BJ (cell line): ENCODE results near the gene GCLM. TPM values are rescaled to one million over a fixed set of nuclear protein-coding genes. Genes with fewer than 3 reads are reported as not detected.

ENCODE experiments used
- CTCF ChIA-PET: fragments of 350-600 bp; formaldehyde crosslinking; extraction: SDS; loops from one replicate; lab custom pipeline; 2021; ENCODE audit warnings: antibody characterized with exemption, inconsistent platforms; lab: Yijun Ruan, JAX
- POLR2A ChIA-PET: fragments of 300-600 bp; sonication (Branson Sonifier 250); formaldehyde crosslinking; extraction: SDS; loops from one replicate; lab custom pipeline; 2021; ENCODE audit warnings: antibody characterized with exemption; lab: Charles Lee
- DNase-seq: peaks from one replicate; pipeline ENCODE4 v3.0.0-alpha.2; 2011; ENCODE audit warnings: low read depth
- H3K27me3 ChIP-seq: 2 replicates; pipeline ENCODE4 v1.6.0; 2011; ENCODE audit warnings: low read length; ENCODE audit not compliant: control insufficient read depth, insufficient read depth
- H3K36me3 ChIP-seq: 2 replicates; pipeline ENCODE4 v1.5.1; 2011; ENCODE audit warnings: low read length; ENCODE audit not compliant: control insufficient read depth, insufficient read depth
- H3K4me3 ChIP-seq: 2 replicates; pipeline ENCODE4 v1.5.1; 2011; ENCODE audit warnings: low read depth, mild to moderate bottlenecking, control low read depth, low read length
- CTCF ChIP-seq: IDR thresholded peaks from 2 replicates; pipeline ENCODE4 v1.5.1; 2011; ENCODE audit warnings: low read depth, mild to moderate bottlenecking, control low read depth, inconsistent platforms, low read length, moderate library complexity; ENCODE audit not compliant: insufficient read depth
- polyA plus RNA-seq: library from polyadenylated mRNA; depleted of rRNA; stranded (reverse); fragments of >200 nt; gene quantifications from 2 replicates; pipeline ENCODE4 v1.2.3, GENCODE V29; 2011

Gene GCLM
- polyA plus RNA-seq, 1 experiment, result 19.1 TPM

GRCh38 chr1:93882269-93882668, 27.0 kb downstream of the GCLM start:
- POLR2A ChIA-PET, result no interaction called here
- no peak for DNase-seq
- CTCF ChIA-PET, result interaction anchor here (0.6 to 1.5 kb wide), 3 partner anchors 11 to 13 kb away, joined by 3 to 4 read pairs (median 3); no protein-coding TSS in a partner anchor

DNA sequence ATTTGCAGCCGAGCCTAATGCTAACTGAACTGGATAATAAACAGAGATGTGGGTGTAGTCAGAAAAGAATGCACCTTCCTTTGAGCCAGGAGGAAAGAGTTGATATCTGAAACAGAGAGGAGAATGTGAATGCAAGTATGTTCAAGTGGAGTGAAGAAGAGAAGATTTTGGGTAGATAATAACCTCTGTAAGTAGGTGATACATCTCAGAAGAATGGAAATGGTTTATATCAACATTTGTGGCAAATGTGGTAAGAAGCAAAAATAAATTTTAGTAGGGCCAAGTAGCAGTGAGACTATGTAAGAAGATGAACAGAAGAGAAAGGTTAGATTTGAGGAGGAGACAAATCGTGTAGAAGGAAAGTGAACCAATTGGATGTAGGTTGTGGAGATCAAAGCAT, 28.5 kb downstream of the GCLM start:
- DNase-seq, result no peak

More at GRCh38 chr1:93882269-93882668, 27.0 kb downstream of the GCLM start:
- Histone ChIP-seq H3K4me3 (no peak overlapping the region), H3K27me3 (no peaks in the 10 kb centered on the region), H3K36me3 (no peaks in the 10 kb centered on the region)
- TF ChIP-seq CTCF, result no peak

DNA sequence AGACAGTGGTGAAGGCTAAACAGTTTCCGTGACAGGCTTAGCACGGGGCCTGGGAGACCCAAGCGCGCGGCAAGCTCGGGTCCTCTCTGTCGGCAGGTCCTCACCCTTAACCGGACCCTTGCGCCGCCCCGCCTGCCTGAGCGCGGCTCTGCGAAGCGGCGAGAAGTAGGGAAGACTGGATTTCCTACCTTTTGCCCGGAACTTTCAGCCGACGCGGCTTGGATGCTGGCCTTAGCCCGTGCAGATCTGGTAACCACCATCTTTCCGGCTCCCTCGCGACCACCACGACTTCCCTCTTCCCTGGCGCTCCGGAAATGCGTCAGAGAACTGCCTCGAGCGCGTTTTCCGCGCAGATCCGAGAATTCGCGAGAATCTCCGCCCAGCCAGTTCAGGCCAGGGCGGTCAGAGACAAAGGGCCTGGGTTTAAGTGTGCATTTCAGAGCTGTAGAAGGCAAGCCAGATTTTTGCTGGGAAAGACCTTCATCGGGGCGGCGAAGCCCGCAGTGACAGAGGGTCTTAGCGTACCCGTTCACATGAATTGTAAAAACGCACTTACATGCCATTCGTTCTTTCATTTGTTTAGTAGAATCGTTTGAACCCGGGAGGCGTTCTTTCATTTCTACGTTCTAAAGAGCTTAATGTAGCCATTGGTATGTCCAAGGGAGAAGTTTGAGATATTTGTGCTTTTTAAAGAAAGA, 30.2 kb downstream of the GCLM start, which contains the start of gene DNTTIP2:
Gene DNTTIP2, minus strand, starts transcription at position 318 of the 698 bp plus-strand sequence. Its CDS starts 58 bp downstream, at position 260.
- peak; percentile 47 for DNase-seq
- no peak for TF ChIP-seq CTCF
- Histone ChIP-seq H3K36me3 (peaks cover 6% of the 10 kb centered on the region), H3K4me3 (peak within 1 kb of the TSS; percentile 93), H3K27me3 (no peaks in the 10 kb centered on the region)
- CTCF ChIA-PET, result interaction anchor here (0.9 to 1.8 kb wide), 2 partner anchors 147 to 574 kb away, joined by 3 to 5 read pairs; no protein-coding TSS in a partner anchor
- POLR2A ChIA-PET, result interaction anchor here (0.6 to 0.7 kb wide), 2 partner anchors 197 to 547 kb away, joined by 3 to 6 read pairs; partner anchors contain the start of gene BCAR3

More for the DNA sequence above, 28.5 kb downstream of the GCLM start:
- Histone ChIP-seq H3K27me3 (no peaks in the 10 kb centered on the region), H3K36me3 (peaks cover 1% of the 10 kb centered on the region), H3K4me3 (no peak overlapping the region)
- ChIA-PET CTCF (interaction anchor here (1.8 kb wide), 1 partner anchor 146 kb away, joined by 5 read pairs; no protein-coding TSS in a partner anchor), POLR2A (no interaction called here)
- no peak for TF ChIP-seq CTCF

DNA sequence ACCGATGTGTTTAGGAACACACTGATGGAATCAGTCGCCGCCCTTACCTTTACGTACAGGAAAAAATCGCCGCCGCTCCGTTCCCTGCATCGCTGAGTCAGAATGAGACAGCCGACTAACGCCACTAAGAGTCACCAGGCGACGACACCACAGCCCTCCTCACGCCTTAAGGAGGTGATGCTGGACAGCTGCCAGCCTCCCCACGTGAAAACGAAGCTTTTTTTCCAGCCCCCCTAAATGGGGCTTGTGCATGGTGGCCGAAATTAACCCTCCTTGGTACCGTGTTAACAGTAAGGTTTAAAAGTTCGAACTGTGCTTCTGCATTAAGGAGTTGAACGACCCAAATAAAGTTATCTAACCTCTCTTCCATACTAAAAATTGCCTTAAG, 30.7 kb downstream of the GCLM start:
- no peak for TF ChIP-seq CTCF
- peak overlapping the region; percentile 93 for H3K4me3 ChIP-seq
- H3K36me3 ChIP-seq, result peaks cover 6% of the 10 kb centered on the region
- H3K27me3 ChIP-seq, result no peaks in the 10 kb centered on the region
- ChIA-PET CTCF (interaction anchor here (0.9 kb wide), 1 partner anchor 574 kb away, joined by 3 read pairs; no protein-coding TSS in a partner anchor), POLR2A (no interaction called here)
- DNase-seq, result no peak

- Histone ChIP-seq H3K36me3 (peaks cover 6% of the 10 kb centered on the region), H3K27me3 (no peaks in the 10 kb centered on the region), H3K4me3 (no peak overlapping the region)
- no peak for TF ChIP-seq CTCF
- ChIA-PET CTCF (no interaction called here), POLR2A (no interaction called here)
- DNase-seq, result no peak
Measured at GRCh38 chr1:93877529-93877928, 31.7 kb downstream of the GCLM start.
